ENCODE data around the gene AVPR2. TPM values are rescaled to one million over a fixed set of nuclear protein-coding genes. Genes with fewer than 3 reads are reported as not detected.

The AVPR2 gene
- total RNA-seq, 1 experiment from 2014 or later, result 3.2 TPM

GRCh38 chrX:153934762-153935325 is 30.4 kb downstream of the AVPR2 start, which contains the start of gene NAA10:
NAA10 (minus strand) TSS chrX:153935037; CDS start chrX:153934904, 133 bp downstream.
- CTCF ChIA-PET, result interaction anchor here (0.7 kb wide), 1 partner anchor 28 kb away, joined by 4 read pairs; no protein-coding TSS in a partner anchor
- H3K4me2 ChIP-seq, result peak within 1 kb of the TSS; percentile 92
- POLR2A ChIA-PET (ENCODE audit: unreplicated experiment), result interaction anchor here (0.6 kb wide), 2 partner anchors 168 to 464 kb away, joined by 3 to 6 read pairs; no protein-coding TSS in a partner anchor
- H3K36me3 ChIP-seq (ENCODE audit: low read depth), result no peaks in the 10 kb centered on the region
- peak within 1 kb of the TSS; percentile 62 for H2AFZ ChIP-seq
- H3K27ac ChIP-seq, result no peak within 1 kb of the TSS
- TF ChIP-seq CTCF (conservative IDR thresholded peaks at IDR 0.05), result no peak
- TF ChIP-seq EZH2 (IDR thresholded peaks at IDR 0.05; ENCODE audit: low read depth), result no peak
- peaks cover 8% of the 10 kb centered on the region; the same call in 1 of the 2 replicates for H3F3A ChIP-seq (ENCODE audit: insufficient read depth, low read depth)
- DNase-seq, result peak in 1 of 2 experiments; percentile 87
- H3K4me1 ChIP-seq (replicated peaks; ENCODE audit: insufficient read depth), result no peaks in the 10 kb centered on the region
- no peaks in the 10 kb centered on the region for H3K9me2 ChIP-seq (ENCODE audit: insufficient read depth)
- BruUV-seq (replicated peaks), result no TSS peak
- peak within 1 kb of the TSS; percentile 85 for H3K4me3 ChIP-seq
- no peaks in the 10 kb centered on the region for H3K27me3 ChIP-seq (ENCODE audit: insufficient read depth, low read depth)
- H3K9me3 ChIP-seq (ENCODE audit: insufficient read depth, low read depth), result no peaks in the 10 kb centered on the region
- peaks cover 23% of the 10 kb centered on the region for H3K79me2 ChIP-seq (ENCODE audit: low read depth)
- H4K20me1 ChIP-seq (ENCODE audit: insufficient read depth), result no peaks in the 10 kb centered on the region; the same call in 1 of the 2 replicates
- intact Hi-C loops (cut with micrococcal nuclease; ENCODE audit: unreplicated experiment), result loop anchor here (2.0 kb wide), 1 partner anchor 210 kb away; the partner anchor contains the start of genes ABCD1 and BCAP31

- ChIA-PET POLR2A (ENCODE audit: unreplicated experiment) (interaction anchor here (0.6 kb wide), 2 partner anchors 9 to 168 kb away, joined by 5 to 6 read pairs; no protein-coding TSS in a partner anchor), CTCF (interaction anchor here (0.7 kb wide), 2 partner anchors 29 to 51 kb away, joined by 4 to 5 read pairs; no protein-coding TSS in a partner anchor)
- Histone ChIP-seq H3K9me2 (ENCODE audit: insufficient read depth) (no peaks in the 10 kb centered on the region), H2AFZ (peak overlapping the region; percentile 62), H3K27me3 (ENCODE audit: insufficient read depth, low read depth) (no peaks in the 10 kb centered on the region), H3K4me1 (replicated peaks; ENCODE audit: insufficient read depth) (no peaks in the 10 kb centered on the region), H3K36me3 (ENCODE audit: low read depth) (no peaks in the 10 kb centered on the region), H3K4me3 (peak overlapping the region; percentile 52; the same call in 1 of the 2 replicates), H3K27ac (no peak overlapping the region), H4K20me1 (ENCODE audit: insufficient read depth) (no peaks in the 10 kb centered on the region; the same call in 1 of the 2 replicates), H3K79me2 (ENCODE audit: low read depth) (peaks cover 23% of the 10 kb centered on the region), H3K4me2 (peak overlapping the region; percentile 92), H3K9me3 (ENCODE audit: insufficient read depth, low read depth) (no peaks in the 10 kb centered on the region), H3F3A (ENCODE audit: insufficient read depth, low read depth) (peaks cover 8% of the 10 kb centered on the region; the same call in 1 of the 2 replicates)
- intact Hi-C loops (cut with micrococcal nuclease; ENCODE audit: unreplicated experiment), result loop anchor here (2.0 kb wide), 1 partner anchor 211 kb away; the partner anchor contains the start of genes ABCD1 and BCAP31
- peak; percentile 40 to 49 for DNase-seq
- no TSS peak for BruUV-seq (replicated peaks)
- TF ChIP-seq CTCF (conservative IDR thresholded peaks at IDR 0.05) (no peak), EZH2 (IDR thresholded peaks at IDR 0.05; ENCODE audit: low read depth) (no peak)
These were observed 30.9 kb downstream of the AVPR2 start for GRCh38 chrX:153935326-153935851.

GRCh38 chrX:153937056-153937455 is 32.6 kb downstream of the AVPR2 start:
- POLR2A ChIA-PET (ENCODE audit: unreplicated experiment), result no interaction called here
- no peak for DNase-seq
- Histone ChIP-seq H4K20me1 (ENCODE audit: insufficient read depth) (no peaks in the 10 kb centered on the region; the same call in 1 of the 2 replicates), H3K9me2 (ENCODE audit: insufficient read depth) (no peaks in the 10 kb centered on the region), H3F3A (ENCODE audit: insufficient read depth, low read depth) (peaks cover 8% of the 10 kb centered on the region; the same call in 1 of the 2 replicates), H2AFZ (no peak overlapping the region), H3K27me3 (ENCODE audit: insufficient read depth, low read depth) (no peaks in the 10 kb centered on the region), H3K4me2 (no peak overlapping the region), H3K4me3 (no peak overlapping the region), H3K27ac (no peak overlapping the region), H3K4me1 (replicated peaks; ENCODE audit: insufficient read depth) (no peaks in the 10 kb centered on the region), H3K9me3 (ENCODE audit: insufficient read depth, low read depth) (no peaks in the 10 kb centered on the region), H3K36me3 (ENCODE audit: low read depth) (no peaks in the 10 kb centered on the region), H3K79me2 (ENCODE audit: low read depth) (peaks cover 23% of the 10 kb centered on the region)
- intact Hi-C loops (cut with micrococcal nuclease; ENCODE audit: unreplicated experiment), result no loop called here
- TF ChIP-seq EZH2 (IDR thresholded peaks at IDR 0.05; ENCODE audit: low read depth), result no peak
- no peak for TF ChIP-seq CTCF (conservative IDR thresholded peaks at IDR 0.05)
- CTCF ChIA-PET, result no interaction called here
- BruUV-seq (replicated peaks), result no TSS peak

All from PC-9 (cell line).